Inferior parietal cortex (tissue), 1 donor: Measurements from ENCODE around the gene OCA2.
"Not testable (repeated sequence)": the region's sequence is repeated elsewhere in the genome, so short reads cannot be mapped to it uniquely, and the experiment has no call there.

Experiments
- DNase-seq: peaks from one replicate; pipeline ENCODE4 v3.0.0-alpha.2; 2016; ENCODE audit errors: extremely low spot score

Gene OCA2

DNA sequence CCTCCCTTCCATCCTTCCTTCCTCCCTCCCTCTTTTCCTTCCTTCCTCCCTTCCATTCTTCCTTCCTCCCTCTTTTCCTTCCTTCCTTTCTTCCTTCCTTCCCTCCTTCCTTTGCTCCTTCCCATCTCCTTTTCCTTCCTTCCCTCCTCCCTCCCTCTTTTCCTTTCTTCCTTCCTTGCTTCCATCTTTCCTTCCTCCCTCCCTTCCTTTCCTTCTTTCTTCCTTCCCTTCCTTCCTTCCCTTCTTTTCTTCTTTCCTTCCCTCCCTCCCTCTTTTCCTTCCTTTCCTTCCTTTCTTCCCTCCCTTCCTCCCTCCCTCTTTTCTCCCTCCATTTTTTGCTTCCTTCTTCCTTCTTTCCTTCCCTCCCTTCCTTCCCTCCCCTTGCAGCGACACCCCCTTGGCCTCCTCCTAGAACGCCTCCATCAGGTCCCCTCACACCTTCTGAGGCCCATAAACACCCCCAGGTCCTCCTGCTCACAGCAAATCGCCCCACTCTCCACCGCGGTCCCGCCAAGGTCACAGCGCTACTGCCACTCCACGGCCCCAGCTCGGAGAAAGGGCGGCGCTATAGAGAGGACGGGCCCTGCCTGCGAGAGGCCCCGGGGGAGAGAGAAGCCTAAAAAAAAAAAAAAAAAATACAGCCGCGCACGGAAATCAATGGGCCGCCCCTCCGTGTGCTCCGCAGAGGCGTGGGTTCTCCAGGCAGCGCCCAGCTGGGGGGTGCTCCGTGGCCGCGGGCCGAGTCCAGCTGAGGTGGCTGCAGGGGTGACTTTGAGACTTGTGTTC lies 328.2 kb downstream of the OCA2 start:
- DNase-seq = no peak

DNA sequence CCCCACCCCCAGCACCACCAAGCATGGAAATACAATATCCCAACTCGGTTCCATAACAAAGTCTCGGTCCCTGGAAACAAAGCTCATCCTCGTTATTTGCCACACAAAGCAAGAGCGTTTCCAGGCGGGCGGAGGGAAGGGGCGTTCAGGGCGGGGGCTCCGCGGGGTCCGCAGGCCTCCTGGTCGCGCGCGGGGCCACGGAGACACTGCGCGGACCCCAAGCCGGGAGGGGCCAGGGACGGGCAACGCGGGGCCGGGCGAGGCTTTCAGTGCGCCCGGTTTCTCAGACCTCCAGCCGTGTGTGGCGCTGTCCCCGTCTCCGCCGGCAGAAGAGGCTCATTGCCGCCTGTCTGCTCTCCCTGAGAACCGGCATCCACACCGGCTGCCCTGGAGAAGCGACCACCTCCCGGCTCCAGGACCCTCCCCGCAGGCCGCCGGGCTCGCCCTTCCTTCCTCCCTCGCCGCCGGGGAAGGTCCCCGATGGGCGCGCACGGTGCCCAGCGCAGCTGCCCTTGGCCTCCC lies 329.0 kb downstream of the OCA2 start:
- DNase-seq = no peak

DNA sequence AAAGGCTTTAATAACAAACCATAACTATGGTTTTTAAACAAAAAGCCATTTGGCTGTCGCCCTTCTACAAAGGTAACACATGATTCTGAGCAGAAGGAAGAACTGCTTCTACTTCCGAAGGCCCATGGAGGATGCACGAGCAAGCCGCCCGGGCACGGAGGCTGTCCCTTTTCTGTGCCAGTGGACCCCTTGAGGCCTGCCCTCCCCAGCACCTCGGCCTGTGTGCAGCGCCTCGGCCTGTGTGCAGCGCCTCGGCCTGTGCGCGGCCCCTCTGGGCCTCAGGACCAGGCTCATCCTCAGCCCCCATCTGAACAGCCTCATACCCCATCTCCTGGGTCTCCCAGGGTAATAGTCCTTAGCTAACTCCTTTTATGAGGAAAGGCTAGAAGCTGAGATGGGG lies 329.5 kb downstream of the OCA2 start:
- no peak for DNase-seq

DNA sequence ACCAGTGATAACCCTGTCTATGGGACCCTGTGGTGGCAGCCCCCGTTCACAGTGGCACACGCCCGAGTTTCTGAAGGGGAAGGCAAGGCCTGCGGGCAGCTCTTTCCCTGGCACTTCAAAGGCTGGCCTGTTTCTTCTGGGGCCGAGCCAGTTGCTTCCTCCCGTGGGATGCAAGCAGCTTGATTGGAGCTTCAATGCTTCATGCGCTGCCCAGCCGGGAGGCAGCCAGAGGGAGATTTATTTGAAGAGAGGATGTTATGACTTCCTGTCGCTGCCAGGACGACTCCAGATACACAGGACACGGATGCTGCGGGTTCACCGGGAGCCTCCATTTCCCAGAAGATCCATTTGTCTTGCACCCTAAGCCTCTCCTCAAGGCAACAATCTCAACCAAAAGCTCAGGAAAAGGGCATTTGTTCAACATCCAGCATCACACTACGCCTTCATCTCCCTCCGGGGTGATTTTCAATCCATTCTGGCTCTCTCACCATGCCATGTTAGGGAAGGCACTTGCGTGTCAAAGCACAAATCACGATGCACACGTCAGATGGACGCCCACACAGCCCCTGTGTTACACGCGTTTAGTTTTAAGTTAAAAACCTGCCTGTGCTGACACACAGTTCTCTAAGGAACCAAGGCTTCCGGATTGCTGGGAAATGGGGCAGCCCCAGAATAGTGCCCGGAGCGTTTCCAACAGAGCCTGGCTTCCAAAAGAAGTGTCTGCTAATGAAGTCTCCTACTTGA lies 330.2 kb downstream of the OCA2 start:
- peak; percentile 13 for DNase-seq

DNA sequence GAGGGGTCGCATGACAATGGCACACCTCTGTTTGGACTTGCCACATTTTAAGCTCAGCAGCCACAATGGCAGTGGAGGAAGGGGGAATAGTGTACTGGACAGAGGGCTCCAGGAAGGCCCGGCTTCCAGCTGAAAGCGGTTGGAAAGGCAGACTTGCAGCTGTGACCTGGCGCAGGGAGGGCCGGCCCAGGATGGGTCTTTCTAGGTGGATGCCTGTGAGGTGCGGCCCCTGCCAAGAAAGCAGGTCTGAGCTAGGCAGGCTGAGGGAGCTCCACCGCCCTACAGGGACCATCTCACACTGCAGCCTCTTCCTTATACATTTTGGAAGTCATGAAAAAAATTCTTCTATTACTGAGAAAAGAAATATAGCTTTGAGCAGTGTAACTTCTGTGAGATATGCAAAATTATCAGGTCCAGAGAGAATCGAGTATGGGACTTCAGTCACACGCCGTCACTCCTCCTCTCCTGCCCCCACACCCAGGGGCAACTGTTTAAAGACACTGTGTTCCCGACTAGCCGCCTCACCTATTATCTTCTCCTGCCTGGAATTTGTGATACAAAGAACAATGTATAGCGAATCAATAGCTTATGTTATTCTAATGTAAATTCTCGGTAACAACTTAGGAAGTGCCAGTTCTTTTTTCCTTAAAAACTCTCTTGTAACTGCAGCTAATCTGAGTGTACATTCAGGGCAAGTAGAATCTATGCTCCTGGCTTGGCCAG lies 331.0 kb downstream of the OCA2 start:
- no peak for DNase-seq

DNA sequence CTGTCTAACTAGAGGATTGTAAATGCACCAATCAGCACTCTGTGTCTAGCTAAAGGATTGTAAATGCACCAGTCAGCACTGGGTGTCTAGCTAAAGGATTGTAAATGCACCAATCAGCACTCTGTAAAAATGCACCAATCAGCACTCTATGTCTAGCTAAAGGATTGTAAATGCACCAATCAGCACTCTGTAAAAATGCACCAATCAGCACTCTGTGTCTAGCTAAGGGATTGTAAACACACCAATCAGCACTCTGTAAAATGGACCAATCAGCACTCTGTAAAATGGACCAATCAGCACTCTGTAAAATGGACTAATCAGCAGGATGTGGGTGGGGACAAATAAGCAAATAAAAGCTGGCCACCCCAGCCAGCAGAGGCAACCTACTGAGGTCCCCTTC lies 331.7 kb downstream of the OCA2 start:
- DNase-seq = not testable (repeated sequence)

DNA sequence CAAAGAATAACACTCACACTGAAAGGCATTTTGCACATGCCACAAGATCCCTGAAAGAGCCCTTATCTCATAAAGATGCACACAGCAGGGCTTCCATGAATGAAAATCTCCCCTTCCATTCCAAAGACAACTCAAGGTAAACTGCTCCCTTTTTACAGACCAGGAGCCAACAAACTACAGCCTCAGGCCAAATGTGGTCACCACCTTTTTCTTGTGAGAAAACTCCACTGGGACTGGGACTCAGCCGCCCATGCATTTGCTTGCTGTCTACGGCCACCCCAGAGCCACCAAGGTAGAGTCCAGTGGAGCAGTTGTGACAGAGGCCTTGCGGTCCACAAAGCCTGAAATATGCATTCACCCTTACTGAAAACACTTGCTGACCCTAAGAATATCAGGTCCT lies 334.8 kb downstream of the OCA2 start:
- no peak for DNase-seq

DNA sequence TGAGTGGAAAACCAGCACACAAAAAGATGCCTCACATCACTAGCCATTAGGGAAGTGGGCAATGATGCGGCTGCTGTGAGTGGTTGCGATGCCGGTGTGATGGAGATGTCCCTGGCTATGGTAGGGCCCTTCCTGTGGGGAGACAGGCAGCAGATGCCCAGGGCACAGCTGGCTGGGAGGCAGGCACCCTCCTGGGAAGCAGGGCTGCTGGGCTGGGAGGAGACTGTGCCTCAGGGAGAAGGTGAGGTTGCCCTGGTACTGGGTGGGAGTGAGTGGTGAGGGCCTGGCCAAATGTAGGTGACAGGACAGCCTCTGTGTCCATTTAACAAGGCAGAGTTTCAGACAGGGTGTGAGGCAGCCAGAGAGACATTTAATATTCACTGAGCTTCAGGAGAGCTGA lies 335.6 kb downstream of the OCA2 start:
- no peak for DNase-seq

DNA sequence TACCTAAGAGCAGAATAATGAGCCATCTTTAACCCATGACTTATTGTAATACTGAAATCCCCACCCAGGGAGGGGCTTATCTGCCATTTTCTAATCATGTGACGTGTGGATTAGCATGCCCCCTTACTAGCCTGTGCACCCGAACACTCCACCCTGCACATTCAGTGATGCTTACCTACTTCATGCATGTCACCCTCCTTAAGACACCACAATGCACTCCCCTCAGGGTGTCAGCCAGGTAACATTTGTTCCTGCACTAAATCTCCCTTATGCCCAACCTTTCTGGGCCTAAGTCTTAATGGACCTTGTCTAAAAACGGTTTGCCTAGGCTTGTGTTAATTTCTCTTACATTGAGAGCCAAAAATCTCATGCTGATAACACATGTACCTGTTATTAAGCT lies 336.6 kb downstream of the OCA2 start:
- DNase-seq = no peak

DNA sequence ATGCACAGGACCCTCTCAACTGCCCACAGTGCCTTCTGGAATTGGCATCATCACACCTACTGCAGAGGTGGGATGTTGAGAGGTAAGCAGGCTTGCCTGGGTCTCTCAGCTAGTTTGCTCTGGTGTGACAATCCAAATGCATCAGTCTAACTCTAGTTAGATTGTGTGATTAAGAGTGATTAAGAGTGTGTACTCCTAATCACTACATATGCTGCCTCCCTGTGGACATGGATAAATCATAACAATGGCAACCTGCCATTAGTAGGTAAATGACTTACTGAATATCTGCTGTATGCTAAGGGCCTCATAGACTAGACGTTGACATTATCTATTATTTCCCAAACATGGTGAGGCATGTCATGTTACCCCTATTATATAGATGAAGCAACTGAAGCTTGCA lies 342.1 kb downstream of the OCA2 start:
- no peak for DNase-seq

DNA sequence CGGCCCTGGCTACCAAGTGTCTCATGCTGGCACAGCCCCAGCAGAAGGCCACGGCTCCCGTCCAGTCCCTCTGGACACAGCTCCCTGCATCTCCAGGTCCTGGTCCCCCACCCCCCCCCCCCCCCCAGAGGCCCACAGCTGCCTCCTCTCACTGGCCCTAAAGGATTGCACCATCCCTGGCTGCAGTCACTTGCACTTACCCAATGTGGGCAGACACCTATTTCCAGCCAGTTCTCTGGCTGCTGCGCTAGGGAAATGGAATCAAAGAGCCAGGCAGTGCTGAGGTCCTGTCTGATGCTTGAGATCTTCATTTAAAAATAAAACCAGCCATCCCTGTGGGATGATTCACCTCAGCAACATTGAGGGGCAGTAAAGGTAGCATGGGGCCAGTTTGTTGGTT lies 346.4 kb downstream of the OCA2 start:
- DNase-seq = no peak

DNA sequence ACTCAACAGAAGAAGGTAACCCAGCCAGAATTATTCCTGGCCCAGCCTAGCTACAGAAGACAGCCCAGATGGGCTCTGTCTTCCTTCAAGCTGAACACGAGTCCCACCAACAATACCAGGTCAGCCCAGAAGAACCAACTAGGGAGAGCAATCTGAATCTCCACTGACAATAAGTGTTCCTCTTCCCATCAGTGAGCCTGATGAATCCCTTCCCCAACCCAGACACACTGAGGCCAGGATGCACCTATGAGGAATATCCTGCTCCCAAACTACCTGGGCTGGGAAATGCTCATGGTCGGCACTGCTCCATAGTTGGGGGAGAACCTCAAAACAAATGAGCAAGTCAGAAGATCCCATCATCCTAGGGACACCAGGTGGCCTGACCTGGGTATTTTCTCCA lies 351.1 kb downstream of the OCA2 start:
- no peak for DNase-seq

DNA sequence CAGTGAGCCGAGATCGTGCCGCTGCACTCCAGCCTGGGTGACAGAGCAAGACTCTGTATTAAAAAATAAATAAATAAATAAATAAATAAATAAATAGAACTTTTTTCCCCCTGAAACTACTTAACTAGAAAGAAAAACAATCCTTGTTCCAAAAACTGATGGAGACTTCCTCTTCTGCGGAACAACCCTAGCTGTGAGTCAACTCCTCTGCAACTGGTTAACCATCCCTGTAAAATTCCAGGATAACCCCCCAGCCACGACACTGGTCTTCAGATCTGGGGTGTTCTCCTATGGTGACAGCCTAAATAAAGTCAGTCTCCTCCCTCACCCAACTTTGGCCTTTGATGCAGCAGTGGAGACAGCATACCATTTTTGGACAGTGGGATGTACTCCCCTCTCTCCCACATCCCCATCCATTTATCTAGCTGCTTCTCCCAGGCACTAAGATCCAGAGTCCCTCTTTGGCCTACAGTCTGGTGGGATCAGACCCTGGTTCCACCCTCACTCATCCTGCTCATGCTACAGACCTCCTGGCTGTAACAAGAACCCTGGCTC lies 352.6 kb downstream of the OCA2 start:
- DNase-seq = no peak

DNA sequence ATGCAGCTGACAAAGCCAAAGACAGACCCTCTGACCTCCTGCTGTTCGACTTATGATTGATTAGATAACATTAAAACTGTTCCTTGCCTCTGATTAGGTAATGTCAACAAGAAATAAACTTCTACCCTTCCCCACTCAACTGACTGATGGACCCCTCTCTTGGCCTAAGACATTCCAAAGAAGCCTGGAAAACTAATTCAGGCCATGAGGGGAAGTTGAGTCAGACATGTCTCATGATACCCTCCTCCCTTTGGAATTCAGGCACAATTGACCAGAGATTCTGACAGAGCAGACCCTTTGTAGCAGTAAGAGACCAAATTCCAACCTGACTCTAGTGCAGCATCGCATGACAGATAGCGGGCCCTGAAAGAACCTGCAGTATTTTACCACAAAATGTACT lies 354.5 kb downstream of the OCA2 start:
- DNase-seq = no peak

DNA sequence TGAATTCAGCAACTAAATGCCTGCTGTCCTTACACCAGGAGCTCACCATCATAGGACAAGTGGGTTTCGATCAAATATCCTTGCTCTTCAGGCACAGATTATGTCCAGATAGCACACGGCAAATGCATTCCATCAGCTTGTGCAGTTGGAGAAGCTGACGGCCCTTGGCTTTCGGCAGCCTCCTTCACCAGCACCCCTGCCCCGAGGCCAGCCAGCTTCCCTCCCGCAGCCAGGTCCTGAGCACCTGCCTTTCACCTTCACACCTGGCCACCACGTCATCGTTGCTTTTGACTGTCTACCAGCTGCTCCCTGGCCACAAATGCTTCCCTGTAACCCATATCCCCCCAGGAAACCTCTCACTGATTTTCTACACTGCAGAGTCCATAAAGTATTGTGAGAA lies 355.5 kb downstream of the OCA2 start:
- no peak for DNase-seq

DNA sequence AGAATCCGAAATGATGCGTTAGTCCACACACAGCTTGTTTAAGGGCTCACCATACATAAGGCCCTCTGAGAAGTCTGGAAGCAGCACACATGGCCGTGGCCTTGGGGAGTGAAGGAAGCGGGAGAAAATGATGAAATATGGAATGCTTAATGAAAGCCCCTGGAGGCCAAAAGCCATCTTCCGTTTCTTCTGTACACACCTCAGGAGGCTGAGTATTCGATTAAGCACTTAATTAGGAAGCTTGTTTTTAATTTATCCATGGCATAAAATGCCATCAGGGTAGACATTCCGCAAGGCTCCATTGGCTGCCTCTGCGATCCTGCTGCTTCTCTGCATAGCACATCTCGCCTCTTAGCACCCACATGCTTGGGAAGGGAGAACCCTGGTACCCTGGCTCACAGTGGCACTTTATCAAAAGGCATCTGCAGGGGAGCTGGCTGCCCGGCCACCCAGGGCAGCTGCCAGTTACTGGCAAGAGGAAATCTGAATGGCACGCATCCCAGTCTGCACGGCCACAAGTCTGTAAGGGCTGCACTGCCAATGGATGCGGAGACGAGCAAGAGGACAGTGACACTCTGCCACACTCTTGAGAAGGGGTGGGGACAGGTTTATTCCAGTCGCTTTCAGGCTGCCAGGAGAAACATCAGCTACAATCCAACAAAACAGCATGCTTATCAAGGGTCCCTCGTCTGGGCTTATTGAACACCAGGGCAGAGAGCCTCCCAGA lies 356.2 kb downstream of the OCA2 start:
- peak; percentile 40 for DNase-seq

DNA sequence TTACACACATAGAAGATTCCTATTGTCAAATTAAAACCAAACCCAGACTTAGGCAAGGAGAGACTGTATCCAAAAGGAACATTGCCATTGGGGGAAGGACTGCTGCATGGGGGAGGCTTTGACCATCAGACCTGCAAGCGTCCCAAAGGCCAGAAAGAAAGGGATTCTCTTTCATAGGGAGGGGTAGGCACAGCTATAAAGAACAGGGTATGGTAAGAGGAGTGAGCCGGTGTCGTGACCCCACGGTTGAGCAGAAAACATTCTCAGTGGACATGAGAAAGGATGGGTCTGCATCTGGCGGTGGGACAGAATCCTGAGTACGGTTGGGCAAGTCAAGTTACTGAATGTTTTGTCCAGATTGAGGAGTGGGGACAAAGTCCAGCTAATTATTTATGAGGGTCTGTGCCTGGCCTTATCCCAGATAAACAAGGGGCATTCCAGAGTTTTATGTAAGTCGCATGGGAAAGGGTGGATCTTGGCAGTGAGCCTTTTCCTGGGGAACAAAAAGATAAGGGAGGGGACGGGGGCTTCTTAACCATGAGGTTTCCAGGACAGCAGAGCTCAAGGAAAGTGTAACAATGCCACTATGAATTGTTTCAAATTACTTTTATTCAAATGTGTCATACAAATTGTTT lies 357.8 kb downstream of the OCA2 start:
- DNase-seq = no peak

DNA sequence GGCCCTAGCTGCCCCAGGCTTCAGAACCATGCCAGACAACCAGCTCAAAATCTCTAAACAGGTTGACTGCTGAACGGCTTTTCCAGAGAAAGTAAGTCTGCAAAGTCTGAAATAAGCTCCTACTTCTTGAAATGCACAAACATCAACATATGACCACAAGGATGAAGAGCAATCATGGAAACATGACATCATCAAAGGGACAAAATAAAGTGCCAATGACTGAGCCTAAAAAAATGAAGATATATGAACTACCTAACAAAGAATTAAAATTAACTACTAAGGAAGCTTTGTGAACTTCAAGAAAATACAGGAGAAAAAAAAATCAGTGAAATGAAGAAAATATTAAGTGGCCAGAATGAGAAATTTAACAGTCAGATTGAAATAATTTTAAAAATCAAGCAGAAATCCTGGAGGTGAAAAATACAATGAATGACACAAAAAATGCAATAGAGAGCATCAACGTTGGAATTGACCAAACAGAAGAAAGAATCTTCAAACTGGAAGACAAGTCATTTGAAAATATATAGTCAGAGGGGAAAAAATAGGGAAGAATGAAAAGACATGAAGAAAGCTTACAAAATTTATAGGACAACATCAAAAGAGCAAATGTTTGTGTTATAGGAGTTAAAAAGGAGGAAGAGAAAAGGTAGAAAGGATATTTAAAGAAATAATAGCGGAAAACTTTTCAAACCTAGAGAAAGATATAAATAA lies 364.2 kb downstream of the OCA2 start:
- DNase-seq = no peak

DNA sequence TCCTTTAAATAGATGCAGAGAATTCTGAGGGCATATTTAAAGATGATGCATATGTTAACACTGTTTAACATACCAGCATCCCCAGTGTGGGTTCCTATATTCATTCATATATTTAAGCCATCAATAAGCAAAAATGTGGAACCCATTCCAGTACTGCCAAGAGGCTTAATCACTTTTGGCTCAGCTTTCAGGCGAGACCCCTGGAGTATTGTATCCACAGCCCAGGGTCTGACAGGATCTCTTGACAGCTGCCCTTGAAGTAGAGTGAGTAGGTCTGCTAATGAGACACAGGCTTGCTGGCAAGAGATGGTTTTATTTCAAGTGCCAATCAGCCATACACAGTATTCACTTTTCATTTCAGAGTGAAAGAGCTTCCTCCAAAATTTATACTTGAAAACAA lies 367.3 kb downstream of the OCA2 start:
- no peak for DNase-seq

DNA sequence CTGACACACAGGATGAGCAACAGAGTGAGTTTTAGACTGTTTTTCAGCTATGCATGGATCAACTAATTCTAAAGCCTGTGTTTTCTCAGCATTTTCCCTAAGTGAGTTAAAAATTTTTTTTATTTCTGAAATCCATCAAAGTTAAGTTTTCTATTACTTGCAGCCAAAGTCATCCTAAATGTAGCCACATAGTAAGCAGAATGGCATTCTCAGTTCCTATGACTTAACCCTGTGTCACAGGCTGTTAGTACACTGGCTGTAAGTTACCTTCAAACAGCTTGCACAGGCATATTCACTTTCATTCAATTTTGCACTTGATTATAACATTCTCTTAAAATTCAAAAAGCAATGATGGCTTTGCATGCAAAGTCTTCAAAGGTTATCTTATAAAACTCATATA lies 368.2 kb downstream of the OCA2 start:
- DNase-seq = no peak
